HG03460 (cell line): ENCODE data around the gene CREG1.
"Not testable (repeated sequence)": the region's sequence is repeated elsewhere in the genome, so short reads cannot be mapped to it uniquely, and the experiment has no call there.

Experiments used
- ATAC-seq: cut with Tn5 transposase; IDR thresholded peaks from one replicate; pipeline ENCODE4 v1.9.1; 2021; ENCODE audit not compliant: unreplicated experiment

Gene CREG1

DNA sequence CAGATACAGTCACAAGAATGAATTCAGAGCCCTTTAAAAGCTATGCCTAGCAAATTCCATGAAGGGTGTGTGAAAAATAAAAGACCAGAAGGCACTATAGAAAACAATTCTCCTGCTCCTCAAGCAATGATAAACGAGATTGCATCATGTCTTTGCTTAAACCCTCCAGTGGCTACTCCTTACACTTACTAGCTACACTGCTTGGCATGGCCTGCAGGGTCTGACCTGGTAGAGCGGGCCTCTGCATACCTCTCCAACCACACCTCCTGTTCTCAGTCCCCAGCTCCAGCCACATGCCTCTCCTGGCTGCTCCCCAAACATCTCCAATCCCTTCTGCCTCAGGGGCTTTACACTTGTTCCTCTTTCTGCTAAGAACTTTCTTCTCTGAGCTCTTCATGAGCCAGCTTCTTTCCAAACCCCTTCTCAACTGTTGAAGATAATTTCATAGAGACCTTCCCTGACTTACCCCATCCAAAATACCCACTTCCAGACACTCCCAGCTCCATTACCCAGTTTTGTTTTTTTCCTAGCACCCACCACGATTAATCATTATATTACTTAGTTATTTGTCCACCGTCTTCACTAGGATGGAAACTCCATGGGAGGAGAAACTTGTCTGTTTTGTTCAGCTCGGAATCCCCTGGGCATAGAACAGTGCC, 11.2 kb upstream of the CREG1 start:
- ATAC-seq, result no peak

DNA sequence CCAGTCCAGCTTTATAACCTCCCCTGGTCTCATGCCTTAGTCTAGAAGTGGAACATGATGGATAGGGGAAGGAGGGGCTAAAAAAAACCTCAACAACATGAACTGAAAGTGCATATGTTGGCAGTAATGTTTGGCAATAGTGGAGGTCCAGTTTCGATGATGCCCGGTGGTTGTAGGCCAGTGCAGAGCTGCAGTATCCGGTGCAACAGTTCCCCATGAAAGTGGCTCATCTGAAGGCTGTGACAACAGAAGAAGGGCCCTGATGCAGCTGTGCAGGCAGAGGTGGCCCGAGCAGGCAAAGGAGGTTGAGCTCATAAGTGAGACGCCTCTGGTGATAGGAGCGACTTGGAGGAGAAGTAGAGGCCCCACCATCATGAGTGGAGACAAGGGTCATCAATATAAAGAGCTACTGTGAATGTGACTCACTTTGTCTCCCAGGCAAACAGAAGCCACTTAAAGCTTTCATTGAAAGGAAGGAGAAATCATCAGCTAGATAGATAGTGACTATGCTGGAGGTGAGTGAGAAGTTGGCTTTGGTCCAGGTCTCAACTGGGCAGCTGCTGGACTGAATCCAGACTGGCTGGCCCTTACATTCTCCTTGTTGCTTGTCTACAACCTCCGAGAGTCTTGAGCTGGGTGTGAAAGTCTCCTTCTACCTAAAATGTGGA, 10.2 kb upstream of the CREG1 start:
- no peak for ATAC-seq

- ATAC-seq, result no peak
Measured at GRCh38 chr1:167562702-167563101, 9.1 kb upstream of the CREG1 start.

GRCh38 chr1:167561753-167562152, 8.2 kb upstream of the CREG1 start:
- no peak for ATAC-seq

GRCh38 chr1:167555971-167556714, 2.6 kb upstream of the CREG1 start:
- no peak for ATAC-seq

- not testable (repeated sequence) for ATAC-seq
Measured at GRCh38 chr1:167555072-167555471, 1.5 kb upstream of the CREG1 start.

GRCh38 chr1:167554028-167554779, 642 bp upstream of the CREG1 start:
- no peak for ATAC-seq

GRCh38 chr1:167551362-167551761, 2.2 kb downstream of the CREG1 start:
- ATAC-seq, result no peak

- ATAC-seq, result no peak
Measured at GRCh38 chr1:167548059-167548932, 5.3 kb downstream of the CREG1 start.

- no peak for ATAC-seq
Measured at GRCh38 chr1:167546935-167547334, 6.6 kb downstream of the CREG1 start.

- no peak for ATAC-seq
Measured at GRCh38 chr1:167545349-167545748, 8.2 kb downstream of the CREG1 start.

- ATAC-seq, result no peak
Measured at GRCh38 chr1:167544447-167545093, 9.0 kb downstream of the CREG1 start.

GRCh38 chr1:167543199-167543990, 10.2 kb downstream of the CREG1 start:
- no peak for ATAC-seq

- ATAC-seq, result no peak
Measured at GRCh38 chr1:167542109-167543032, 11.2 kb downstream of the CREG1 start.

DNA sequence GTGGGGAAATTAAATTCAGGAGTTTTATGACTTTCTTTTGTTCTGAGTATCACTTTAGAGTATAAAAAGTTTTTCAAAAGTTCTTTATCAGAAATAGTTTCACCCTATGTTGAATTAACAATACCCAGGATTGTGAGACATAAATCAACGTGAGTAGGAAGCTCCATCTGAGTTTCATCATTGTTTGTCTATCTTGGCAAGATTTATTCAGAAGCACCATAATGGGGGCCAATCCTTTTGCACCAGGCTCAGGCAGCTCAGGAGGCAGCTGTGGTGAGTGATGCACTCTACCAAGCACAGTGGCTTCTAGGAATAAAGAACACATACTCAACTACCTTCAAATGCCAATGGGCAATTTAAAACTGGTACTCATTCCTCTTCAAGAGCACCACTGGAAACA, 12.0 kb downstream of the CREG1 start:
- no peak for ATAC-seq

DNA sequence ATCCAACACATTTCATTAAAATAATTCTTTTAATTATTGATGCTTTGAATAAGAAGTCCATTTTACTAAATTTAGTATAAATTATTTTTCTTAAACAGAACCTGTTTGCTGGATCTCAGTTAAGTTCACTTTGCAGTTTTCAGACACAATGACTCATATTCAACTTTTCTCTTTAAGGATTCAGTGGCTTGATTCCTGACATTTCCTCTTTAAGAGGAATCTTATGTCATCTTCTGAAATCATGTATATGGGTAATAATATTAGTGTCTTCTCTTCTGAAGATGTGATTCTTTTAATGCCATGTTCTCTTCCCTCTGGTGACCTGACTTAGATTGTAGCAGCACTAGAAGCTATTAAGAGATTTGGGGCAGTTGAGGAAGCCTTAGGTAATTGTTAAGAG, 12.6 kb downstream of the CREG1 start:
- ATAC-seq, result no peak

DNA sequence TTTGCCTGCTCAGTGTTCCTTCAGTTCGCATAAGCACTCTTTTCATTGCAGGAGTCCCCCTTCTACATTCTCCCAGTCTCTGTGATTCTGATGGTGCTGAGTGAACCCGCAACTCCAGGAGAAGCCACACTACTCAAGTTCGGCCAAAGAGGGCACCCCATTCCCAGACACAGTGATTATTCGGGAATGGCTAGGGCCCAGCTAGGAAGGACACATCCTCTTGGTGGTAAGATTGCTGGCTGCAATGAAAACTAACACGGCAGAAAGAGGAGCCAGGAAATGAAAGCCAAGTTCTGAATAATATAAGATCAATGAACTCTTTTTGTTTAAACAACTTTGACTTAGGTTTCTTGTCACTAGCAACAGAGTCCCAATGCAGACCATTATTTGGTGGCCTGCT, 14.9 kb downstream of the CREG1 start:
- ATAC-seq, result no peak

DNA sequence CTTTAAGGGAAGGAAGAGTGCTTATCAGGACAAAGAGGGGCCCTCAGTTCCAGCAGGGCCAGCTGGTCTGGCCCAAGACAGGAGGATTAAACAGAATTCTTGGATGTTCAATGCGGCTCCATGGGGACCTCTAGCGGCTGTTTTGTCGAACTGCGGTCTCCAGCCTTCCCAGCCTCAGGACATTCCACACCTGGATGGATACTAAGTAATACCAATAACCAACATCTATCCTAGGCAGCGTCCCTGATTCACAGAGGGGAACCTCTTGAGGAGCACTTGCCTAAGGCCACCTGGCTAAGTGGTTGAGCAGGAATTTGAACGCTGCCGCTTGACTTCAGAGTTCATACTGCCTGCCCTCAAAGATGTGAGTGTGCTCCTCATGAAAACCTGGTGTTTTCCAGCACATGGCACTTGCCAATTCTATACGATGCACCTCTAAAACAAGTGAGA, 19.7 kb downstream of the CREG1 start:
- ATAC-seq, result no peak
